MCF 10A (cell line): ENCODE measurements around the gene HTRA2. TPM values are rescaled to one million over a fixed set of nuclear protein-coding genes. Genes with fewer than 3 reads are reported as not detected.

Source experiments
- BruUV-seq: library from RNA; stranded (reverse); fragments of 400-500 nt; replicated peaks from 2 replicates; lab custom pipeline; 2021; lab: Mats Ljungman, UMichigan
- CTCF ChIA-PET: fragments of 300-600 bp; sonication (Branson Sonifier 250); formaldehyde crosslinking; extraction: SDS; loops from one replicate; lab custom pipeline; 2021; ENCODE audit warnings: antibody characterized with exemption, inconsistent platforms; lab: Yijun Ruan, JAX
- POLR2A ChIA-PET: fragments of 300-600, 350-650 bp; sonication (Branson Sonifier 250); formaldehyde crosslinking; extraction: SDS; loops from one replicate; lab custom pipeline; 2020; ENCODE audit warnings: antibody characterized with exemption, inconsistent platforms; lab: Yijun Ruan, JAX
- DNase-seq: peaks from one replicate; pipeline ENCODE4 v3.0.0-alpha.2; 2018; ENCODE audit not compliant: unreplicated experiment
- H3K27ac Mint-ChIP-seq: one replicate; pipeline ENCODE4 v1.8.0; 2022; ENCODE audit warnings: mild to moderate bottlenecking, low read depth, mixed read lengths; ENCODE audit not compliant: unreplicated experiment
- H3K27me3 Mint-ChIP-seq: one replicate; pipeline ENCODE4 v1.8.0; 2022; ENCODE audit warnings: mixed read lengths; ENCODE audit not compliant: insufficient read depth, unreplicated experiment
- H3K36me3 Mint-ChIP-seq: one replicate; pipeline ENCODE4 v1.8.0; 2022; ENCODE audit warnings: mild to moderate bottlenecking, moderate library complexity, mixed read lengths; ENCODE audit not compliant: insufficient read depth, unreplicated experiment
- H3K4me1 Mint-ChIP-seq: one replicate; pipeline ENCODE4 v1.8.0; 2022; ENCODE audit warnings: mixed read lengths; ENCODE audit not compliant: insufficient read depth, unreplicated experiment
- H3K4me3 Mint-ChIP-seq: one replicate; pipeline ENCODE4 v1.8.0; 2022; ENCODE audit warnings: mild to moderate bottlenecking, moderate library complexity, mixed read lengths; ENCODE audit not compliant: unreplicated experiment
- H3K9me3 Mint-ChIP-seq: one replicate; pipeline ENCODE4 v1.8.0; 2022; ENCODE audit warnings: mixed read lengths; ENCODE audit not compliant: unreplicated experiment
- CTCF ChIP-seq: fragments of 200-600 bp; IDR thresholded peaks from one replicate; pipeline ENCODE4 v1.8.0; 2022; ENCODE audit warnings: antibody characterized with exemption, mild to moderate bottlenecking; ENCODE audit not compliant: unreplicated experiment
- intact Hi-C: fragments of 100-400 bp; cut with micrococcal nuclease; formaldehyde crosslinking; loops from 2 replicates; pipeline ENCODE4 v1.14.1; 2022
- total RNA-seq: library from RNA; stranded (reverse); gene quantifications from 2 replicates; pipeline ENCODE4 v1.2.3, GENCODE V29; 2022

The HTRA2 gene
- total RNA-seq, 1 experiment from 2014 or later: 27.6 TPM

GRCh38 chr2:74576863-74577229 lies 47.1 kb downstream of the HTRA2 start:
- Mint-ChIP-seq H3K27ac (no peak overlapping the region), H3K9me3 (no peaks in the 10 kb centered on the region), H3K36me3 (no peaks in the 10 kb centered on the region), H3K4me3 (no peak overlapping the region), H3K27me3 (no peaks in the 10 kb centered on the region), H3K4me1 (peaks cover 18% of the 10 kb centered on the region)
- intact Hi-C loops: no loop called here
- ChIA-PET POLR2A (interaction anchor here (1.0 to 1.5 kb wide), 4 partner anchors 8 to 70 kb away, joined by 3 to 8 read pairs (median 6); partner anchors contain the start of genes AUP1 and HTRA2), CTCF (interaction anchor here (0.6 to 15.5 kb wide), 8 partner anchors 10 to 429 kb away, joined by 3 to 203 read pairs (median 6); partner anchors contain the start of genes CCDC142, HTRA2 and TTC31)
- no TSS peak for BruUV-seq
- TF ChIP-seq CTCF: no peak
- DNase-seq: peak; percentile 35

GRCh38 chr2:74577448-74577847 lies 47.7 kb downstream of the HTRA2 start:
- no peak overlapping the region for H3K4me3 Mint-ChIP-seq
- CTCF ChIA-PET: interaction anchor here (0.6 to 15.5 kb wide), 8 partner anchors 10 to 430 kb away, joined by 3 to 203 read pairs (median 7); partner anchors contain the start of genes CCDC142, HTRA2 and TTC31

GRCh38 chr2:74578408-74578807 lies 48.7 kb downstream of the HTRA2 start:
- ChIA-PET POLR2A (interaction anchor here (0.6 kb wide), 1 partner anchor 49 kb away, joined by 3 read pairs; the partner anchor contains the start of gene AUP1), CTCF (interaction anchor here (1.1 to 15.5 kb wide), 4 partner anchors 9 to 96 kb away, joined by 3 to 203 read pairs (median 14); partner anchors contain the start of genes CCDC142 and TTC31)
- Mint-ChIP-seq H3K4me3 (no peak overlapping the region), H3K9me3 (no peaks in the 10 kb centered on the region), H3K4me1 (peaks cover 23% of the 10 kb centered on the region), H3K27ac (no peak overlapping the region), H3K27me3 (no peaks in the 10 kb centered on the region), H3K36me3 (no peaks in the 10 kb centered on the region)
- TF ChIP-seq CTCF: no peak
- intact Hi-C loops: no loop called here
- no peak for DNase-seq
- no TSS peak for BruUV-seq

More at GRCh38 chr2:74577448-74577847, 47.7 kb downstream of the HTRA2 start:
- Mint-ChIP-seq H3K27me3 (no peaks in the 10 kb centered on the region), H3K36me3 (no peaks in the 10 kb centered on the region), H3K27ac (no peak overlapping the region), H3K4me1 (peaks cover 18% of the 10 kb centered on the region), H3K9me3 (no peaks in the 10 kb centered on the region)
- no peak for DNase-seq
- BruUV-seq: no TSS peak
- no peak for TF ChIP-seq CTCF
- POLR2A ChIA-PET: interaction anchor here (1.5 kb wide), 1 partner anchor 48 kb away, joined by 8 read pairs; the partner anchor contains the start of genes AUP1 and HTRA2
- intact Hi-C loops: no loop called here

- POLR2A ChIA-PET: no interaction called here
- Mint-ChIP-seq H3K27ac (no peak overlapping the region), H3K4me1 (peaks cover 13% of the 10 kb centered on the region), H3K27me3 (no peaks in the 10 kb centered on the region), H3K36me3 (no peaks in the 10 kb centered on the region), H3K9me3 (no peaks in the 10 kb centered on the region), H3K4me3 (no peak overlapping the region)
- no peak for DNase-seq
- no peak for TF ChIP-seq CTCF
- no TSS peak for BruUV-seq
- intact Hi-C loops: no loop called here
- CTCF ChIA-PET: interaction anchor here (11.6 kb wide), 1 partner anchor 9 kb away, joined by 203 read pairs; no protein-coding TSS in a partner anchor
Observed at GRCh38 chr2:74581463-74581862, 51.7 kb downstream of the HTRA2 start.
